GM21423 (cell line): ENCODE results near the gene TEKTIP1.

Experiments
- ATAC-seq: cut with Tn5 transposase; IDR thresholded peaks from one replicate; pipeline ENCODE4 v1.9.1; 2021; ENCODE audit warnings: mild to moderate bottlenecking, moderate library complexity; ENCODE audit not compliant: unreplicated experiment

TEKTIP1 gene

GRCh38 chr19:3535981-3536380 lies 3.0 kb upstream of the TEKTIP1 start:
- no peak for ATAC-seq

DNA sequence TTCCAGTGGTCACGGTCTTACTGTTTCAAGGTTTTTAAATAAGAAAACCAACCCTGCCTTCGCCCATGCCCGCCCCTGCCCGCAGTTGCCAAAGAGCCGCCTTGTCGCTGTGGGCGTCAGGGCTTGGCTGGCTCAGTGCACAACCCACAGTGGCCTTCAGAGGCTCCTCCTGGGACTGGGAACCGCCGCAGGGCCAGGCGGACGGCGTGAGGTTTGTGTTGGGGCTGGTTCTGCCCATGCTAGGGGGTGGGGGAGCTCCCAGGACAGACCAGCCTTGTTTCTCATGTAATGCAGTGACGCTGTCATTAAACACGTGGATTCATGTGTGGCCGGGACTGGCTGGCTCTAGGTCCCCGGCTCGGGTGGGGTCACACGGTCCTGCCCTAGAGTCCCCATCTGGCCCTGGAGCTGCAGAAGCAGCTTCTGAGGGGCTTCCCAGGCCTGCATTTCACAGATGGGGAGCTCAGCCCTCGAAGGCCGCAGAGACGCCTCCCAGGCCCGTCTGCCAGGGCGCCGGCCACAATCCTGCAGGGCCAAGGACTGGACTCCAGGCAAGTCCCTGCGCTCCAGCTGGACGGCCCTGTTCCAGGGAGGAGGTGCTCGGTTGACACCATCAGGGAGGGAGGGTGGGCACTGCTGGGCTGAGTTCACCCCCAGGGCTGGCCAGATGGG lies 2.4 kb upstream of the TEKTIP1 start:
- no peak for ATAC-seq

GRCh38 chr19:3537101-3537437 lies 1.9 kb upstream of the TEKTIP1 start:
- ATAC-seq: no peak

GRCh38 chr19:3537438-3538240 lies 1.3 kb upstream of the TEKTIP1 start:
- no peak for ATAC-seq

- ATAC-seq: no peak
These were observed 580 bp upstream of the TEKTIP1 start for GRCh38 chr19:3538258-3538929.

DNA sequence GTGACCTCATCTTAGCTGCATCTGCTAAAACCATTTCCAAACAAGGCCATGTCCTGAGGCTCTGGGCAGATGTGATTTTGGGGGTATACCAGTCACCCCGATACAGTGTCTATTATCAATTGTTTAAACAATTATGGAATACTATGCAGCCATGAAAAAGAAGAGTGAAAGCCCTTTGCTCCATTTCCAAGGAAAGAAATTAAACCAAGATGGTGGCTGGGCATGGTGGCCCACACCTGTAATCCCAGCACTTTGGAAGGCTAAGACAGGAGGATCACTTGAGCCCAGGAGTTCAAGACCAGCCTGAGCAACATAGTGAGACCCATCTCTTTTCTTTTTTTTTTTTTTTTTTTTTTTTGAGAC lies 763 bp downstream of the TEKTIP1 start:
- ATAC-seq: no peak

DNA sequence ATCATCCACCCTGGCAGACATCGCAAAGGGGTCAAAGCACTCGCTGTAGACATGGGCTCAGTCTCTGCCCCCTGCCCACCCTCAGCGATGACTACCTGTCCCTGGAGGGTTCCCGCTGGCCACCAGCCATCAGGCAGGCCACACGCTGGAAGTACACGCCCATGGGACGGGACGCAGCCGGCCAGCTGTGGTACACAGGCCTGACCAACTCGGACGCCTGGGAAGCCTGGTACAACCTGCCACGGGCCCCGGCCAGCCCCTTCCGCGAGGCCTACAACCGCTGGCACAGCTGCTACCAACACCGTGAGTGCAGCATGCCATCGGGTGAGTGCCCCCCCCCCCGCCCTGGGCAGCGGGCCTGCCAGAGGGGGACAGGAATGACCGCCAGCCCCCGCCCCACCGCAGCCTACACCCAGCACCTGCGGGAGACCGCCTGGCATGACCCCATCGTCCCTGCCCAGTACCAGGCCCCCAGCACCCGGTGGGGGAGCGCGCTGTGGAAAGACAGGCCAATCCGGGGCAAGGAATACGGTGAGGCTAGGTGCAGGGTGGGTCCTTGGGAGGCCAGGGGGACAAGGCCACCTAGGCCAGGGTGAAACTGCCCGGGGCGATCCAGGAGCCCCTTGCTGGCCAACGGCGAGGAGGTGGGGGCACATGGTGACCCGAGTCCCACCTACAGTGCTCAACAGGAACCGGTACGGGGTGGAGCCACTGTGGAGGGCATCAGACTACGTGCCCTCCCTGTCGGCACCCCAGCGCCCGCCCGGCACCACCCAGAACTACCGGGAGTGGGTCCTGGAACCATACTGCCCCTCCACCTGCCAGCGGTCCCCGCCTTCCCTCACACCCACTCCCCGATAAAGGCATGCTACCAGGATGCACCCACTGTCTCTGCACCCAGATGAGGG lies 4.4 kb downstream of the TEKTIP1 start:
- no peak for ATAC-seq

GRCh38 chr19:3544058-3544376 lies 5.0 kb downstream of the TEKTIP1 start:
- no peak for ATAC-seq

- ATAC-seq: no peak
These were observed 6.0 kb downstream of the TEKTIP1 start for GRCh38 chr19:3544742-3545668.

DNA sequence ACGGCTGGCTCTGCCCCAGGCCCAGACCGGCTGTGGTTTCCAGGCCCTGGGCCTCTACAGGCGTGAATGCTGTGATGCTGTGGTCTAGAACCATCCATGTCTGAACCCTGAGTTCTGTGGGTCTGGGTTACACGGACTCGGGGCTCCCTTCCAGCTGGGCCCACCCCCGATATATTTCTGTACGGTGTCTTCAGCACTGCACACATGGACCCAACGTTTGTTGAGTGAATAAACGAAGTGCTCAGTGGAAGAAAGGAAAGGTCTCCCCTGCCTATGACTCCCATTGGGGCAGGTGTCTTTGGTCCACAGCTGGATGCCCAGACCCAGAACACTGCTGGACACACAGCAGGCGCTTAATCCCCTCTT lies 6.7 kb downstream of the TEKTIP1 start:
- no peak for ATAC-seq

DNA sequence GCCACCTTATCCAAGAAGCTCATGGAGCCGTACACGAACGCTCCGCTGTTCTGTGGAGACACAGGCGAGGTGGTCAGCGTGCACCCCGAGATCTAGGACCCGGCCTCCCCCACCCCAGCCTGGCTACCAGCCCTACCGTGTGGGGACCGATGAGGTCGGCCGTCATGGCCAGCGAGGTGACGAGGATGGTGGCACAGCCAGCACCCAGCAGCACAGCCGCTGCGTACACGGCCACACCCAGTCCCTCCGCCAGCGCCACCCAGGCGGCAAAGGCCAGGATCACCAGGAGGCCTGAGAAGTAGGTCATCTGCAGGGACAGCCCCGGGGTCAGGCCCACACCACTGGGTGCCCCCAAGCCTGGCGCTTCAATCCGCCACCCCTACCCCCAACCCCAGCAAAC lies 7.1 kb downstream of the TEKTIP1 start:
- no peak for ATAC-seq

- ATAC-seq: no peak
These were observed 8.3 kb downstream of the TEKTIP1 start for GRCh38 chr19:3547301-3547731.

DNA sequence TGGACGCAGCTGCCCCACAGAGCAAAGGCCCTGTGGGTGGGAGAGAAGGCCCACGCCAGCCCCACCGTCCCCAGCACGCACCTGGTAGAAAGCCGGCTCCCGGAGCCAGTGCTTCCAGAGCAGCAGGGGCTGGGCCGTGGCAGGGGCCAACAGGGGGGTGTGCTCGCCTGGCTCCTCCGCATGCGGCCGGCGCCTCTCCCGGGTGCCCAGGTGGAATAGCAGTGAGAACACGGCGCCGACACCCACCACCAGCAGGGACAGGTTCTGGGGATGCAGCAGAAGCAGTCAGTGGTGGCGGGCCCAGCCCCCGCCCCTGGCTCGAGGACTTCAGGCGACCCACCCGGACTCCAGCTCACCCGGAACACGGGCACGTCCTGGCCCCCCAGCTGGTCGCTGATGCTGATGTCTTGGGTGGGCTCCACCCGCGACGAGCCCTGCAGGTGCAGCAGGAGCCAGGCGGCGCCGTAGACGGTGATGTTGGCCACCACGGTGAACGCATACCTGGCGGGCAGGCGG lies 8.9 kb downstream of the TEKTIP1 start:
- ATAC-seq: no peak

GRCh38 chr19:3548606-3549005 lies 9.6 kb downstream of the TEKTIP1 start:
- no peak for ATAC-seq

DNA sequence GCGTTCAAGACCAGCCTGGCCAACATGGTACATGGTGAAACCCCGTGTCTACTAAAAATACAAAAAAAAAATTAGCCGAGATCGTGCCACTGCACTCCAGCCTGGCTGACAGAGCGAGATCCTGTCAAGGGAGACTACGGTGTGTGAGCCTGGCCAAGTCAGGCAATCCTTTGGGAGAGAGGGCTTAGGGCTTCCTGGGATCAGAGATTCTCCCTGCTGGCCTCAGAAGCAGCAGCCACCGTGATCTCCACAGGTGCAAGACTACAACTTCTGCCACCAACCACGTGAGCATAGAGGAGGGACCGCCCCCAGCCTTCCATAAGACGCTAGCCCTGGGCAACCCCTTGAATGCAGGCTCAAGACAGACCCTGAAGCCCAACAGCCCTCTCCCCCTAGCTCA lies 10.8 kb downstream of the TEKTIP1 start:
- no peak for ATAC-seq

DNA sequence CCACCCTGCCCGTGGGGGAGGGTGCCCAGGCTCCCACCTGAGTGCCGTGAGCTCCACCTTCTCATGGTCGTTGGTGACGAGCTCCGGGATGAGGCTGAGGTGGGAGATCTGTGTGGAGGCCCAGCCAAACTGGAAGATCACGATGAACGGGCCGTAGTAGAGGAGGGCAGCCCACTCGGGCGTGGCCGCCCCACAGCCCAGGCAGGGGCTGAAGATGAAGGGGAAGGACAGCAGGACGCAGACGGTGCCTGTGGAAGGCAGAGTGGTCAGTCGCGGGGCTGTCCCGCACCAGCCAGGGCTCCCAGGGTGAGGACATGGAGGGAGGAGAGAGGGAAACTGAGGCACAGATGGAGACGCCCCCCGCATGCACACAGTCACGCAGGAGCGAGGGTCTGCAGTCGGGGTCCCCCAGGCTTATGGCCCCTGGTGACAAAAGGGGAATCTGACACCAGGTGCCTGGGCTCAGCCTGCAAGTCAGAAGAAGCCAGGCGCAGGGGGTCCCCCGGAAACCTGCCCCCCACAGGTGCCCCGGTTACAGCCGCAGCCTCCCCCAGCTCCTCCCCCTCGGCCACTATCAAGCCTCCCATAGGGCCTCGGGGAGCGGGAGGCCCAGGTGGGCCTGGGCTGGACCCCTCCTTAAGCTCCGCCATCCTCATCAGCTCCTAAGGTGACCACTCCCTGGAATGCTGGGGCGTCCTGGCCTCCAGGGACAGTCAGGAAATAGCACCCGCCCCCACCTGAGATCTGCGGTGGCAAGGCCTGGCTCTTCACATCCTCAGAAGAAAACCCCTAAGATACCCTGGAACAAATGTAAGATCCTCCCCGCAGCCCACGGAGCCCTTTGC lies 12.2 kb downstream of the TEKTIP1 start:
- no peak for ATAC-seq

DNA sequence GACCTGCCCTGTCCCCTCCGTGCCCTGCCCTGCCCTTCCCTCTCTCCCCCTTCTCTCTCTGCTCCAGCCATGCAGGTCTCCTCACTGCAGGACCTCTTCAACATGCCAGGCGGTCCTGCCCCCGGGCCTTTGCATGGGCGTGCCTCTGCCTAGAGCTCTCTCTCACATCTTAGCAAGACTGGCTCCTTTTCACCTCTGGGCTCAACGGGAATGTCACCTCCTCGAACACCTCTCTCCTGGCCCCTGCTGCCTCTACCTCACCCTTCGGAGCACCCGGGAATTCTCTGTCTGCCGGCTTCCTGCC lies 12.8 kb downstream of the TEKTIP1 start:
- ATAC-seq: no peak

- ATAC-seq: no peak
These were observed 15.5 kb downstream of the TEKTIP1 start for GRCh38 chr19:3554254-3555083.
